Endothelial cell of umbilical vein (primary cell): Measurements from ENCODE around the gene VPS54. TPM values are rescaled to one million over a fixed set of nuclear protein-coding genes. Genes with fewer than 3 reads are reported as not detected.

Experiments
- BruUV-seq: library from RNA; stranded (reverse); fragments of 400-500 nt; replicated peaks from 2 replicates; lab custom pipeline; 2021; lab: Mats Ljungman, UMichigan
- CTCF ChIA-PET: fragments of 300-600, 350-600 bp; sonication (Branson Sonifier 250); formaldehyde crosslinking; loops from one replicate; lab custom pipeline; 2021; ENCODE audit warnings: antibody characterized with exemption, inconsistent platforms; lab: Charles Lee
- POLR2A ChIA-PET: fragments of 300-600, 350-600 bp; sonication (Branson Sonifier 250); formaldehyde crosslinking; loops from one replicate; lab custom pipeline; 2021; ENCODE audit warnings: antibody characterized with exemption, inconsistent platforms; lab: Charles Lee
- DNase-seq: peaks from one replicate; pipeline ENCODE4 v3.0.0-alpha.2; 2011; ENCODE audit warnings: low read depth, low spot score
- FAIRE-seq: peaks from 2 replicates; lab custom pipeline; 2011; peaks lifted over from hg19 to GRCh38; lab: Jason Lieb, UNC
- H2AFZ ChIP-seq: 2 replicates; pipeline ENCODE4 v1.6.0; 2012; ENCODE audit warnings: low read depth, low read length, control low read depth, inconsistent platforms
- H3K27ac ChIP-seq: 2 replicates; pipeline ENCODE4 v1.5.1; 2011; ENCODE audit warnings: low read depth, mild to moderate bottlenecking, control low read depth, low read length, moderate library complexity; ENCODE audit not compliant: insufficient read depth
- H3K27me3 ChIP-seq, 2 experiments: 2 replicates each; pipeline versions ENCODE4 v1.6.0 to v1.6.1; 2011; ENCODE audit warnings: low read length in 2 of 2, mixed read lengths in 1 of 2; ENCODE audit not compliant: control insufficient read depth in 2 of 2, insufficient read depth in 2 of 2
- H3K36me3 ChIP-seq, 2 experiments: 2 replicates in 1 of 2; 3 replicates in 1 of 2; pipeline ENCODE4 v1.5.1; 2011; ENCODE audit warnings: low read length in 2 of 2, mild to moderate bottlenecking in 1 of 2, moderate library complexity in 1 of 2; ENCODE audit not compliant: control insufficient read depth in 2 of 2, insufficient read depth in 2 of 2; ENCODE audit errors: extremely low read depth in 1 of 2
- H3K4me1 ChIP-seq: 3 replicates; pipeline ENCODE4 v1.5.1; 2011; ENCODE audit warnings: mild to moderate bottlenecking, low read length; ENCODE audit not compliant: control insufficient read depth, insufficient read depth; ENCODE audit errors: extremely low read depth
- H3K4me2 ChIP-seq: 2 replicates; pipeline ENCODE4 v1.6.1; 2011; ENCODE audit warnings: low read length, control low read depth, mixed read lengths; ENCODE audit not compliant: insufficient read depth
- H3K4me3 ChIP-seq, 3 experiments: fragments of 200-600 bp in 1 of 3; sonication (generic), shearing (Covaris generic) in 1 of 3; replicated peaks in 1 of 3; 2 replicates each; pipeline ENCODE4 v1.5.1; 2011 to 2016; ENCODE audit warnings: control low read depth in 3 of 3, low read length in 3 of 3, mild to moderate bottlenecking in 2 of 3, inconsistent platforms in 1 of 3, low read depth in 1 of 3, moderate library complexity in 1 of 3; ENCODE audit not compliant: insufficient read depth in 1 of 3
- H3K79me2 ChIP-seq: 2 replicates; pipeline ENCODE4 v1.6.0; 2012; ENCODE audit warnings: low read length, inconsistent platforms; ENCODE audit not compliant: control insufficient read depth, insufficient read depth
- H3K9ac ChIP-seq: replicated peaks from 2 replicates; pipeline ENCODE3; 2011; ENCODE audit warnings: low read length, control low read depth; ENCODE audit not compliant: insufficient read depth; ENCODE audit errors: extremely low read depth
- H3K9me1 ChIP-seq: replicated peaks from 3 replicates; pipeline ENCODE4 v1.6.0; 2011; ENCODE audit warnings: mild to moderate bottlenecking, low read length; ENCODE audit not compliant: control insufficient read depth, insufficient read depth; ENCODE audit errors: extremely low read depth
- H3K9me3 ChIP-seq: replicated peaks from 2 replicates; pipeline ENCODE4 v1.5.1; 2012; ENCODE audit warnings: low read length, inconsistent platforms; ENCODE audit not compliant: control insufficient read depth, insufficient read depth
- H4K20me1 ChIP-seq: replicated peaks from 2 replicates; pipeline ENCODE3; 2011; ENCODE audit warnings: mild to moderate bottlenecking, low read length; ENCODE audit not compliant: control insufficient read depth, insufficient read depth; ENCODE audit errors: extremely low read depth
- CTCF ChIP-seq, 2 donors: IDR thresholded peaks; 1 replicate in 1 of 2; 2 replicates in 1 of 2; pipeline ENCODE4 v1.5.1; 2011; ENCODE audit warnings: low read length in 2 of 2, mild to moderate bottlenecking in 2 of 2, moderate library complexity in 2 of 2, control low read depth in 1 of 2, inconsistent platforms in 1 of 2, low read depth in 1 of 2; ENCODE audit not compliant: insufficient read depth in 1 of 2; ENCODE audit errors: extremely low read depth in 1 of 2
- EZH2 ChIP-seq: IDR thresholded peaks from 2 replicates; pipeline ENCODE4 v1.6.1; 2012; ENCODE audit warnings: borderline replicate concordance, low read depth, mild to moderate bottlenecking, moderate library complexity, low read length, inconsistent platforms; ENCODE audit not compliant: severe bottlenecking
- FOS ChIP-seq: IDR thresholded peaks from 2 replicates; pipeline ENCODE4 v1.6.1; 2011; ENCODE audit warnings: mild to moderate bottlenecking, low read length, moderate library complexity, borderline replicate concordance; ENCODE audit not compliant: insufficient read depth
- GATA2 ChIP-seq: IDR thresholded peaks from 2 replicates; pipeline ENCODE4 v1.7.0; 2011; ENCODE audit warnings: low read depth, mild to moderate bottlenecking, moderate library complexity, mixed read lengths, low read length; ENCODE audit not compliant: insufficient read length, insufficient read depth
- JUN ChIP-seq: IDR thresholded peaks from 2 replicates; pipeline ENCODE4 v1.6.1; 2011; ENCODE audit warnings: borderline replicate concordance, low read depth; ENCODE audit not compliant: insufficient read length, insufficient read depth
- MYC ChIP-seq: IDR thresholded peaks from one replicate; pipeline ENCODE4 v1.6.1; 2011; ENCODE audit warnings: mild to moderate bottlenecking, low read depth, low read length
- POLR2A ChIP-seq: IDR thresholded peaks from 2 replicates; pipeline ENCODE4 v1.6.1; 2012; ENCODE audit warnings: low read depth, mild to moderate bottlenecking, control low read depth, low read length
- POLR2AphosphoS5 ChIP-seq: IDR thresholded peaks from 2 replicates; pipeline ENCODE4 v1.6.1; 2012; ENCODE audit warnings: low read depth, mild to moderate bottlenecking, control low read depth, low read length, moderate library complexity; ENCODE audit not compliant: insufficient read depth
- dilution Hi-C: fragments of 300-500 bp; cut with MboI; formaldehyde crosslinking; loops from one replicate; pipeline ENCODE4 v1.15.0; 2019; ENCODE audit warnings: low sequenced_read_pairs; ENCODE audit not compliant: extremely low pct_ligation_motif_present
- intact Hi-C: fragments of 100-400 bp; cut with micrococcal nuclease; formaldehyde crosslinking; loops from one replicate; pipeline ENCODE4 v1.10.0; 2022
- polyA plus RNA-seq, 4 experiments: library from polyadenylated mRNA; depleted of rRNA in 3 of 4; stranded (reverse) in 3 of 4; unstranded in 1 of 4; fragments of >200 nt; gene quantifications; 2 replicates each; pipeline versions ENCODE4 v1.2.1 to v1.2.3, GENCODE V29; 2011 to 2012; ENCODE audit warnings: missing spikeins in 1 of 4
- total RNA-seq: library from RNA; stranded (reverse); gene quantifications from 2 replicates; pipeline ENCODE4 v1.2.3, GENCODE V29; 2021
- TF ChIP-seq, protein P1 (sequence below): IDR thresholded peaks from 2 replicates; pipeline ENCODE4 v1.6.1; 2011; ENCODE audit not compliant: insufficient read depth, insufficient read length

The VPS54 gene
- total and polyA plus RNA-seq, 2 donors (not counting 3 experiments of a cell fraction or from before 2014, with no cell fraction given): 6.3 to 17.7 TPM

GRCh38 chr2:63862806-63863205, 156.4 kb downstream of the VPS54 start:
- Histone ChIP-seq H3K36me3 (peaks cover 2 to 7% of the 10 kb centered on the region in 2 experiments), H3K27me3 (no peaks in the 10 kb centered on the region), H3K4me1 (no peaks in the 10 kb centered on the region), H3K27ac (no peak overlapping the region), H3K4me3 (no peak overlapping the region), H3K9me1 (no peaks in the 10 kb centered on the region), H3K9ac (no peak overlapping the region), H4K20me1 (no peaks in the 10 kb centered on the region), H2AFZ (no peak overlapping the region), H3K4me2 (no peak overlapping the region), H3K79me2 (no peaks in the 10 kb centered on the region), H3K9me3 (no peaks in the 10 kb centered on the region)
- no TSS peak for BruUV-seq
- DNase-seq (no peak), FAIRE-seq (no peak)
- ChIA-PET POLR2A (no interaction called here), CTCF (interaction anchor here (3.4 to 6.5 kb wide), 3 partner anchors 21 to 171 kb away, joined by 44 to 178 read pairs (median 80); partner anchors contain the start of gene UGP2)
- no peak for TF ChIP-seq EZH2
- TF ChIP-seq GATA2: no peak
- TF ChIP-seq POLR2AphosphoS5: no peak
- no peak for TF ChIP-seq JUN
- no peak for TF ChIP-seq MYC
- no peak for TF ChIP-seq POLR2A
- TF ChIP-seq, protein P1, sequence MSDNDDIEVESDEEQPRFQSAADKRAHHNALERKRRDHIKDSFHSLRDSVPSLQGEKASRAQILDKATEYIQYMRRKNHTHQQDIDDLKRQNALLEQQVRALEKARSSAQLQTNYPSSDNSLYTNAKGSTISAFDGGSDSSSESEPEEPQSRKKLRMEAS: no peak
- no peak for TF ChIP-seq CTCF (IDR thresholded peaks at IDR 0.05; ENCODE audit: extremely low read depth in 1 of 2, insufficient read depth in 1 of 2, low read depth in 1 of 2, low read length in 2 of 2)
- TF ChIP-seq FOS: no peak
- dilution Hi-C loops (no loop called here), intact Hi-C loops (loop anchor here (5.0 kb wide), 1 partner anchor 276 kb away; the partner anchor contains the start of genes MDH1 and WDPCP)
